A549 (cell line): Measurements from ENCODE around the gene SYNE2. TPM values are rescaled to one million over a fixed set of nuclear protein-coding genes. Genes with fewer than 3 reads are reported as not detected.

Experiments
- ATAC-seq, 2 experiments: fragments of 200-7000 bp in 1 of 2; fragments of >200 bp in 1 of 2; cut with Nextera tagmentation in 1 of 2; cut with Tn5 transposase in 1 of 2; 3 replicates each; pipeline versions ENCODE4 v1.8.0 to v1.9.1; 2018 to 2020; ENCODE audit warnings: mild to moderate bottlenecking in 1 of 2, moderate library complexity in 1 of 2
- CTCF ChIA-PET: fragments of 300-600 bp; sonication (Branson Sonifier 250); formaldehyde crosslinking; extraction: SDS; loops from one replicate; lab custom pipeline; 2021; ENCODE audit warnings: antibody characterized with exemption, inconsistent platforms; lab: Yijun Ruan, JAX
- POLR2A ChIA-PET: fragments of 350-600 bp; formaldehyde crosslinking; extraction: SDS; loops from one replicate; lab custom pipeline; 2021; ENCODE audit warnings: antibody characterized with exemption, inconsistent platforms; lab: Yijun Ruan, JAX
- DNase-seq, 2 experiments: peaks; one replicate each; pipeline versions ENCODE4 v3.0.0 to v3.0.0-alpha.2; 2011 to 2016; ENCODE audit warnings: low read depth in 1 of 2, low spot score in 1 of 2
- FAIRE-seq: peaks from 2 replicates; lab custom pipeline; 2011; peaks lifted over from hg19 to GRCh38; lab: Jason Lieb, UNC
- H3K27ac ChIP-seq, 2 experiments: fragments of >200 bp; sonication (Bioruptor Twin); formaldehyde crosslinking; 3 replicates each; pipeline ENCODE4 v1.5.1; 2016 to 2017
- H3K4me1 ChIP-seq: fragments of >200 bp; sonication (Bioruptor Twin); formaldehyde crosslinking; 3 replicates; pipeline ENCODE4 v1.6.1; 2016
- H3K4me2 ChIP-seq: fragments of >200 bp; sonication (Bioruptor Twin); formaldehyde crosslinking; 3 replicates; pipeline ENCODE4 v1.6.1; 2016
- H3K4me3 ChIP-seq: fragments of >200 bp; sonication (Bioruptor Twin); formaldehyde crosslinking; 3 replicates; pipeline ENCODE4 v1.5.1; 2016
- H3K9me3 ChIP-seq: fragments of >200 bp; sonication (Bioruptor Twin); formaldehyde crosslinking; 3 replicates; pipeline ENCODE4 v1.6.1; 2016
- CHD2 ChIP-seq: fragments of 150-350 bp; IDR thresholded peaks from 2 replicates; pipeline ENCODE4 v1.6.1; 2014; ENCODE audit warnings: low read length; ENCODE audit not compliant: partially characterized antibody
- CTCF ChIP-seq: fragments of >200 bp; sonication (Bioruptor Twin); formaldehyde crosslinking; IDR thresholded peaks from 3 replicates; pipeline ENCODE4 v1.5.1; 2016
- EHMT2 ChIP-seq: fragments of 200-600 bp; sonication (generic); IDR thresholded peaks from 2 replicates; pipeline ENCODE4 v1.6.1; 2016; ENCODE audit warnings: antibody characterized with exemption, low read depth, mild to moderate bottlenecking, moderate library complexity
- EP300 ChIP-seq, 2 experiments: fragments of >200 bp; sonication (Bioruptor Twin); formaldehyde crosslinking; IDR thresholded peaks; 2 replicates in 1 of 2; 3 replicates in 1 of 2; pipeline ENCODE4 v1.6.1; 2016 to 2017
- FOXS1 ChIP-seq: fragments of 250-450 bp; sonication (Bioruptor Pico); IDR thresholded peaks from 2 replicates; pipeline ENCODE4 v1.5.0; 2020; ENCODE audit warnings: mild to moderate bottlenecking, moderate library complexity
- HES2 ChIP-seq: fragments of >200 bp; sonication (Bioruptor Twin); formaldehyde crosslinking; IDR thresholded peaks from 2 replicates; pipeline ENCODE4 v1.6.1; 2016
- HMGXB4 ChIP-seq: fragments of 250-450 bp; sonication (Bioruptor Pico); IDR thresholded peaks from 2 replicates; pipeline ENCODE4 v1.5.0; 2021; ENCODE audit warnings: mild to moderate bottlenecking, moderate library complexity, borderline replicate concordance
- HOXB13 ChIP-seq: fragments of 250-450 bp; sonication (Bioruptor Pico); IDR thresholded peaks from 2 replicates; pipeline ENCODE4 v1.5.0; 2020; ENCODE audit warnings: low read depth, mild to moderate bottlenecking, moderate library complexity
- HOXB5 ChIP-seq: fragments of 250-450 bp; sonication (Bioruptor Pico); IDR thresholded peaks from 2 replicates; pipeline ENCODE4 v1.5.0; 2020; ENCODE audit warnings: mild to moderate bottlenecking, moderate library complexity
- KDM1A ChIP-seq: fragments of 200-600 bp; sonication (generic); IDR thresholded peaks from 2 replicates; pipeline ENCODE4 v1.6.1; 2016; ENCODE audit warnings: low read depth, mild to moderate bottlenecking
- MAX ChIP-seq: IDR thresholded peaks from 2 replicates; pipeline ENCODE4 v1.6.1; 2012
- MAZ ChIP-seq: fragments of 150-350 bp; IDR thresholded peaks from 2 replicates; pipeline ENCODE4 v1.6.1; 2014; ENCODE audit warnings: antibody characterized with exemption, low read depth, low read length, borderline replicate concordance
- MYC ChIP-seq: IDR thresholded peaks from 2 replicates; pipeline ENCODE4 v1.6.1; 2012; ENCODE audit warnings: mild to moderate bottlenecking, inconsistent platforms, low read length, improper control_type of control experiment, borderline replicate concordance
- NPAS2 ChIP-seq: fragments of 250-450 bp; sonication (Bioruptor Pico); IDR thresholded peaks from 2 replicates; pipeline ENCODE4 v1.8.0; 2022; ENCODE audit warnings: mild to moderate bottlenecking, moderate library complexity, borderline replicate concordance
- PHF8 ChIP-seq: fragments of 200-600 bp; sonication (generic); IDR thresholded peaks from 2 replicates; pipeline ENCODE4 v1.6.1; 2016; ENCODE audit warnings: low read depth, mild to moderate bottlenecking, antibody characterized with exemption, moderate library complexity, borderline replicate concordance
- RAD21 ChIP-seq, 2 experiments: fragments of >200 bp in 1 of 2; sonication (Bioruptor Twin) in 1 of 2; formaldehyde crosslinking in 1 of 2; IDR thresholded peaks in 1 of 2; conservative IDR thresholded peaks in 1 of 2; 2 replicates in 1 of 2; 3 replicates in 1 of 2; pipeline ENCODE4 v1.6.1; 2012 to 2018; ENCODE audit warnings: inconsistent platforms in 1 of 2
- REST ChIP-seq: fragments of 200-600 bp; sonication (generic); IDR thresholded peaks from 2 replicates; pipeline ENCODE4 v1.6.1; 2016; ENCODE audit warnings: antibody characterized with exemption, mild to moderate bottlenecking, moderate library complexity
- SMC3 ChIP-seq: fragments of >200 bp; sonication (Bioruptor Twin); formaldehyde crosslinking; IDR thresholded peaks from 3 replicates; pipeline ENCODE4 v1.6.1; 2018; ENCODE audit warnings: inconsistent platforms
- TFCP2L1 ChIP-seq: fragments of 250-450 bp; sonication (Bioruptor Pico); IDR thresholded peaks from 2 replicates; pipeline ENCODE4 v1.5.0; 2021; ENCODE audit warnings: mild to moderate bottlenecking
- TP53 ChIP-seq: fragments of 250-450 bp; sonication (Bioruptor Pico); IDR thresholded peaks from 2 replicates; pipeline ENCODE4 v1.5.0; 2021; ENCODE audit warnings: mild to moderate bottlenecking, moderate library complexity
- WGBS: methylation state at CpG from one replicate; pipeline ENCODE4 v1.1.6; 2017; ENCODE audit errors: missing lambda C conversion rate; 5-methylcytosine and 5-hydroxymethylcytosine counted together
- polyA plus RNA-seq, 4 experiments: library from polyadenylated mRNA; depleted of rRNA in 3 of 4; stranded (reverse); fragments of >200 nt; fragmentation: RNase III in 1 of 4; extraction: RNeasy Plus Mini Kit Qiagen cat#74134 plus additional on column Dnase treatment in 1 of 4; gene quantifications; 2 replicates in 3 of 4; 3 replicates in 1 of 4; pipeline ENCODE4 v1.2.3, GENCODE V29; 2011 to 2017

Gene SYNE2
- polyA plus RNA-seq, 2 of the 4 experiments (the other 2 are of a cell fraction) = 3.4 to 11.3 TPM

- no peak for ATAC-seq
Observed at GRCh38 chr14:63956326-63956725, 103.5 kb downstream of the SYNE2 start.

GRCh38 chr14:63960926-63961567 lies 108.2 kb downstream of the SYNE2 start:
- ChIA-PET CTCF (no interaction called here), POLR2A (no interaction called here)
- TF ChIP-seq MAZ (no peak), EHMT2 (no peak), SMC3 (no peak), RAD21 (conservative IDR thresholded peaks at IDR 0.05 in 1 of 2, IDR thresholded peaks at IDR 0.05 in 1 of 2) (no peak), HMGXB4 (no peak), TFCP2L1 (no peak), REST (no peak), MYC (no peak), CHD2 (no peak), TP53 (CRISPR knock-in tag) (no peak), HOXB5 (CRISPR knock-in tag) (no peak), FOXS1 (CRISPR knock-in tag) (no peak), PHF8 (no peak), CTCF (no peak), HOXB13 (CRISPR knock-in tag) (no peak)
- WGBS = 82% methylated on average over 2 of the region's 2 CpGs
- Histone ChIP-seq H3K4me2 (no peak overlapping the region), H3K4me3 (no peak overlapping the region), H3K27ac (no peak overlapping the region), H3K4me1 (no peaks in the 10 kb centered on the region), H3K9me3 (no peaks in the 10 kb centered on the region)
- no peak for ATAC-seq
- DNase-seq = no peak
- FAIRE-seq = no peak

More at GRCh38 chr14:63956326-63956725, 103.5 kb downstream of the SYNE2 start:
- H3K9me3 ChIP-seq = no peaks in the 10 kb centered on the region
- ChIA-PET POLR2A (no interaction called here), CTCF (interaction anchor here (0.9 to 1.2 kb wide), 2 partner anchors 36 to 54 kb away, joined by 4 to 6 read pairs; no protein-coding TSS in a partner anchor)
- no peak for DNase-seq
- no peak overlapping the region for H3K4me2 ChIP-seq
- TF ChIP-seq TFCP2L1 (no peak), NPAS2 (CRISPR knock-in tag) (no peak), SMC3 (no peak), HES2 (no peak), KDM1A (no peak), MAX (no peak), PHF8 (no peak), EP300 (IDR thresholded peaks at IDR 0.05) (no peak)
- H3K4me1 ChIP-seq = no peaks in the 10 kb centered on the region
- FAIRE-seq = peak; percentile 51
- H3K27ac ChIP-seq = no peak overlapping the region
- H3K4me3 ChIP-seq = no peak overlapping the region
